K562 (cell line): ENCODE data around the gene RALGAPA2. TPM values are rescaled to one million over a fixed set of nuclear protein-coding genes. Genes with fewer than 3 reads are reported as not detected.

Source experiments
- ATF1 ChIP-seq, 2 experiments: fragments of 450-650 bp in 1 of 2; IDR thresholded peaks; 2 replicates each; pipeline ENCODE4 v1.6.1; 2016; ENCODE audit warnings: missing compliant biosample characterization in 1 of 2, missing genetic modification characterization in 1 of 2
- ELF2 ChIP-seq: fragments of 250-450 bp; sonication (Bioruptor Pico); IDR thresholded peaks from 2 replicates; pipeline ENCODE4 v1.5.0; 2021; ENCODE audit warnings: mild to moderate bottlenecking
- KLF6 ChIP-seq: fragments of 250-450 bp; sonication (Bioruptor Pico); IDR thresholded peaks from 2 replicates; pipeline ENCODE4 v1.4.0; 2020; ENCODE audit warnings: mild to moderate bottlenecking, moderate library complexity, borderline replicate concordance
- L3MBTL2 ChIP-seq: fragments of 450-650 bp; IDR thresholded peaks from 2 replicates; pipeline ENCODE4 v1.6.1; 2016; ENCODE audit warnings: mild to moderate bottlenecking, moderate library complexity
- LCOR ChIP-seq: sonication (generic); formaldehyde crosslinking; IDR thresholded peaks from 2 replicates; pipeline ENCODE4 v1.8.0; 2022; ENCODE audit warnings: mild to moderate bottlenecking, missing genetic modification reagents
- RBFOX2 ChIP-seq: fragments of 200-400 bp; formaldehyde crosslinking; IDR thresholded peaks from 2 replicates; pipeline ENCODE4 v1.6.1; 2017; ENCODE audit warnings: low read depth, mild to moderate bottlenecking, low read length, moderate library complexity
- RBM17 ChIP-seq: fragments of 200-400 bp; formaldehyde crosslinking; IDR thresholded peaks from 2 replicates; pipeline ENCODE4 v1.6.1; 2017; ENCODE audit warnings: low read depth, mild to moderate bottlenecking, low read length, borderline replicate concordance
- SAFB ChIP-seq: fragments of 200-400 bp; formaldehyde crosslinking; IDR thresholded peaks from 2 replicates; pipeline ENCODE4 v1.6.1; 2017; ENCODE audit warnings: low read depth, low read length, borderline replicate concordance
- SP2 ChIP-seq: IDR thresholded peaks from 2 replicates; pipeline ENCODE4 v1.6.1; 2011; ENCODE audit warnings: mild to moderate bottlenecking, low read depth, low read length, moderate library complexity; ENCODE audit not compliant: poor library complexity, severe bottlenecking; ENCODE audit errors: extremely low read depth
- TBP ChIP-seq: optimal IDR thresholded peaks from 2 replicates; pipeline ENCODE3; 2011; ENCODE audit warnings: low read depth, low read length, improper control_type of control experiment
- TOE1 ChIP-seq, 2 experiments: fragments of 450-650 bp in 1 of 2; sonication (generic) in 1 of 2; formaldehyde crosslinking in 1 of 2; IDR thresholded peaks; 2 replicates each; pipeline versions ENCODE4 v1.7.1 to v1.8.0; 2016 to 2022; ENCODE audit warnings: borderline replicate concordance in 2 of 2, mild to moderate bottlenecking in 2 of 2, antibody characterized with exemption in 1 of 2, inconsistent platforms in 1 of 2, low read depth in 1 of 2, missing genetic modification reagents in 1 of 2, moderate library complexity in 1 of 2
- ZNF165 ChIP-seq: fragments of 250-450 bp; sonication (Bioruptor Pico); IDR thresholded peaks from 2 replicates; pipeline ENCODE4 v1.4.0; 2020; ENCODE audit warnings: borderline replicate concordance
- ZNF316 ChIP-seq: fragments of 450-650 bp; IDR thresholded peaks from 2 replicates; pipeline ENCODE4 v1.6.1; 2016
- ZNF830 ChIP-seq: fragments of 250-450 bp; sonication (Bioruptor Pico); IDR thresholded peaks from 2 replicates; pipeline ENCODE4 v1.5.0; 2021; ENCODE audit warnings: mild to moderate bottlenecking
- polyA plus RNA-seq, 8 experiments: library from polyadenylated mRNA; depleted of rRNA in 4 of 8; stranded (reverse) in 5 of 8; unstranded in 3 of 8; fragments of >200 nt; fragmentation: Nextera tagmentation in 2 of 8; fragmentation: Illumina TruSeq in 1 of 8; extraction: Ambion mirVana in 2 of 8; extraction: Trizol in 1 of 8; gene quantifications; 2 replicates each; pipeline versions ENCODE4 v1.2.1 to v1.2.3, GENCODE V29; 2011 to 2014; ENCODE audit warnings: inconsistent platforms in 1 of 8, missing spikeins in 1 of 8
- total RNA-seq, 7 experiments: library from RNA; depleted of rRNA in 6 of 7; stranded (reverse); fragments of >200 nt in 6 of 7; fragmentation: Illumina TruSeq in 2 of 7; extraction: Trizol in 2 of 7; gene quantifications; 2 replicates each; pipeline versions ENCODE4 v1.2.1 to v1.2.3, GENCODE V29; 2011 to 2021; ENCODE audit warnings: low replicate concordance in 1 of 7
- TF ChIP-seq, protein P1 (sequence below): fragments of 200-600 bp; sonication (generic); IDR thresholded peaks from one replicate; pipeline ENCODE4 v1.6.1; 2012; ENCODE audit warnings: mild to moderate bottlenecking, low read depth, low read length, inconsistent platforms

RALGAPA2 gene
- total and polyA plus RNA-seq, 9 of the 15 experiments (the other 6 are each of a cell fraction or from before 2014, with no cell fraction given): 0.35 to 2.7 (median 1.4) TPM

DNA sequence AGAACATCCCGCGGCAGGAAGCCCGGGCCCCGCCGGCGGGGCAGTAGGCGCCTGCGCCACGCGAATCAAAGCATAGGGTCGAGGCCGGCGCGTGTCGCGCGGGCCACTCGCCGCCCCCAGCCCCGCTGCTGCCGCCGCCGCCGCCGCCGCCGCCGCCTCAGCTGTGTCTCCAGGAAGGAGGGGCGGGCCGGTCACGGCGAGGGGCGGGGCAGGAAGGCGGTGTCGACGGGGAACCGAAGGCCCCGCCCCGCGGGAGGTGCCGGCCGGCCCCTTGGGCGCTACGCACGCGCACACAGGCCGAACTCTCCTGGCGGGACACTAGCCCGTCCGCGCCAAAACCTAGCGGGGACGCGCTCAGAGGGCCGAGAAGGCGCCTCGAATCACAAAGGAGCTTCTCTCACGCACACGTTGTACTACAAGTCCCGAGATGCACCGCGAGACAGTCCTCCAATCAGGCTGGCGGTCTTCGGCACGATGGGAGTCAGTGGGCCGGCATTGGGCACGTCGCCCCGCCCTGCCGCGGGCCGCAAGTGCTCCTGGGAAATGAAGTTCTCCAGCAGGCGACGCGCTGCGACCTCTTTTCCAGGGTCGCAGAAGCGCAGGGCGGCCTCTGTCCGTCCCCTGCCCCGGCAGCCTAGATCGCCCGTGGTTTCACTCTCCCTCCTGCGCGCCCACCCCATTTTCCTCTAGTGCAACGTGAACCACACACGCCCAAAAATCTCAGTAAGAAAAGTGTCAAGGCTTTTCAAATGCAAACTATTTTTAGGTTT, at the start of gene RALGAPA2 (continued):
- TF ChIP-seq, protein P1, sequence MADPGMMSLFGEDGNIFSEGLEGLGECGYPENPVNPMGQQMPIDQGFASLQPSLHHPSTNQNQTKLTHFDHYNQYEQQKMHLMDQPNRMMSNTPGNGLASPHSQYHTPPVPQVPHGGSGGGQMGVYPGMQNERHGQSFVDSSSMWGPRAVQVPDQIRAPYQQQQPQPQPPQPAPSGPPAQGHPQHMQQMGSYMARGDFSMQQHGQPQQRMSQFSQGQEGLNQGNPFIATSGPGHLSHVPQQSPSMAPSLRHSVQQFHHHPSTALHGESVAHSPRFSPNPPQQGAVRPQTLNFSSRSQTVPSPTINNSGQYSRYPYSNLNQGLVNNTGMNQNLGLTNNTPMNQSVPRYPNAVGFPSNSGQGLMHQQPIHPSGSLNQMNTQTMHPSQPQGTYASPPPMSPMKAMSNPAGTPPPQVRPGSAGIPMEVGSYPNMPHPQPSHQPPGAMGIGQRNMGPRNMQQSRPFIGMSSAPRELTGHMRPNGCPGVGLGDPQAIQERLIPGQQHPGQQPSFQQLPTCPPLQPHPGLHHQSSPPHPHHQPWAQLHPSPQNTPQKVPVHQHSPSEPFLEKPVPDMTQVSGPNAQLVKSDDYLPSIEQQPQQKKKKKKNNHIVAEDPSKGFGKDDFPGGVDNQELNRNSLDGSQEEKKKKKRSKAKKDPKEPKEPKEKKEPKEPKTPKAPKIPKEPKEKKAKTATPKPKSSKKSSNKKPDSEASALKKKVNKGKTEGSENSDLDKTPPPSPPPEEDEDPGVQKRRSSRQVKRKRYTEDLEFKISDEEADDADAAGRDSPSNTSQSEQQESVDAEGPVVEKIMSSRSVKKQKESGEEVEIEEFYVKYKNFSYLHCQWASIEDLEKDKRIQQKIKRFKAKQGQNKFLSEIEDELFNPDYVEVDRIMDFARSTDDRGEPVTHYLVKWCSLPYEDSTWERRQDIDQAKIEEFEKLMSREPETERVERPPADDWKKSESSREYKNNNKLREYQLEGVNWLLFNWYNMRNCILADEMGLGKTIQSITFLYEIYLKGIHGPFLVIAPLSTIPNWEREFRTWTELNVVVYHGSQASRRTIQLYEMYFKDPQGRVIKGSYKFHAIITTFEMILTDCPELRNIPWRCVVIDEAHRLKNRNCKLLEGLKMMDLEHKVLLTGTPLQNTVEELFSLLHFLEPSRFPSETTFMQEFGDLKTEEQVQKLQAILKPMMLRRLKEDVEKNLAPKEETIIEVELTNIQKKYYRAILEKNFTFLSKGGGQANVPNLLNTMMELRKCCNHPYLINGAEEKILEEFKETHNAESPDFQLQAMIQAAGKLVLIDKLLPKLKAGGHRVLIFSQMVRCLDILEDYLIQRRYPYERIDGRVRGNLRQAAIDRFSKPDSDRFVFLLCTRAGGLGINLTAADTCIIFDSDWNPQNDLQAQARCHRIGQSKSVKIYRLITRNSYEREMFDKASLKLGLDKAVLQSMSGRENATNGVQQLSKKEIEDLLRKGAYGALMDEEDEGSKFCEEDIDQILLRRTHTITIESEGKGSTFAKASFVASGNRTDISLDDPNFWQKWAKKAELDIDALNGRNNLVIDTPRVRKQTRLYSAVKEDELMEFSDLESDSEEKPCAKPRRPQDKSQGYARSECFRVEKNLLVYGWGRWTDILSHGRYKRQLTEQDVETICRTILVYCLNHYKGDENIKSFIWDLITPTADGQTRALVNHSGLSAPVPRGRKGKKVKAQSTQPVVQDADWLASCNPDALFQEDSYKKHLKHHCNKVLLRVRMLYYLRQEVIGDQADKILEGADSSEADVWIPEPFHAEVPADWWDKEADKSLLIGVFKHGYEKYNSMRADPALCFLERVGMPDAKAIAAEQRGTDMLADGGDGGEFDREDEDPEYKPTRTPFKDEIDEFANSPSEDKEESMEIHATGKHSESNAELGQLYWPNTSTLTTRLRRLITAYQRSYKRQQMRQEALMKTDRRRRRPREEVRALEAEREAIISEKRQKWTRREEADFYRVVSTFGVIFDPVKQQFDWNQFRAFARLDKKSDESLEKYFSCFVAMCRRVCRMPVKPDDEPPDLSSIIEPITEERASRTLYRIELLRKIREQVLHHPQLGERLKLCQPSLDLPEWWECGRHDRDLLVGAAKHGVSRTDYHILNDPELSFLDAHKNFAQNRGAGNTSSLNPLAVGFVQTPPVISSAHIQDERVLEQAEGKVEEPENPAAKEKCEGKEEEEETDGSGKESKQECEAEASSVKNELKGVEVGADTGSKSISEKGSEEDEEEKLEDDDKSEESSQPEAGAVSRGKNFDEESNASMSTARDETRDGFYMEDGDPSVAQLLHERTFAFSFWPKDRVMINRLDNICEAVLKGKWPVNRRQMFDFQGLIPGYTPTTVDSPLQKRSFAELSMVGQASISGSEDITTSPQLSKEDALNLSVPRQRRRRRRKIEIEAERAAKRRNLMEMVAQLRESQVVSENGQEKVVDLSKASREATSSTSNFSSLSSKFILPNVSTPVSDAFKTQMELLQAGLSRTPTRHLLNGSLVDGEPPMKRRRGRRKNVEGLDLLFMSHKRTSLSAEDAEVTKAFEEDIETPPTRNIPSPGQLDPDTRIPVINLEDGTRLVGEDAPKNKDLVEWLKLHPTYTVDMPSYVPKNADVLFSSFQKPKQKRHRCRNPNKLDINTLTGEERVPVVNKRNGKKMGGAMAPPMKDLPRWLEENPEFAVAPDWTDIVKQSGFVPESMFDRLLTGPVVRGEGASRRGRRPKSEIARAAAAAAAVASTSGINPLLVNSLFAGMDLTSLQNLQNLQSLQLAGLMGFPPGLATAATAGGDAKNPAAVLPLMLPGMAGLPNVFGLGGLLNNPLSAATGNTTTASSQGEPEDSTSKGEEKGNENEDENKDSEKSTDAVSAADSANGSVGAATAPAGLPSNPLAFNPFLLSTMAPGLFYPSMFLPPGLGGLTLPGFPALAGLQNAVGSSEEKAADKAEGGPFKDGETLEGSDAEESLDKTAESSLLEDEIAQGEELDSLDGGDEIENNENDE: no peak
- peak; percentile 65 for TF ChIP-seq RBFOX2
- 0 out of 2 replicates have a peak, but pooled peaks have one; percentile 23 for TF ChIP-seq L3MBTL2
- TF ChIP-seq SAFB: no peak
- TF ChIP-seq ZNF830 (CRISPR knock-in tag): no peak
- TF ChIP-seq ZNF165 (CRISPR knock-in tag): no peak
- TF ChIP-seq RBM17: no peak
- TF ChIP-seq LCOR: no peak
- TF ChIP-seq SP2: no peak
- TF ChIP-seq TOE1 (IDR thresholded peaks at IDR 0.05; ENCODE audit: borderline replicate concordance): no peak
- TF ChIP-seq TOE1 (CRISPR knock-in tag; IDR thresholded peaks at IDR 0.05; ENCODE audit: borderline replicate concordance, low read depth): no peak
- peak; percentile 40 for TF ChIP-seq TBP
- TF ChIP-seq ATF1 (CRISPR knock-in tag; IDR thresholded peaks at IDR 0.05): no peak
- TF ChIP-seq ATF1 (tag; IDR thresholded peaks at IDR 0.05): peak; percentile 81
- no peak for TF ChIP-seq ELF2
- no peak for TF ChIP-seq KLF6 (CRISPR knock-in tag)
- TF ChIP-seq ZNF316: no peak
